Body of pancreas (tissue), 4 donors: ENCODE measurements around the gene IL22. TPM values are rescaled to one million over a fixed set of nuclear protein-coding genes. Genes with fewer than 3 reads are reported as not detected.

Source experiments
- ATAC-seq: fragments of 150-250 bp; one replicate; pipeline ENCODE4 v1.9.1; 2016
- DNase-seq, 4 donors: peaks; one replicate each; pipeline ENCODE4 v3.0.0-alpha.2; 2019
- H3K27ac ChIP-seq, 4 donors: fragments of 200-600 bp; sonication (generic); 1 replicate in 3 of 4; 2 replicates in 1 of 4; pipeline versions ENCODE4 v1.5.1 to v1.6.1; 2016 to 2019; ENCODE audit warnings: mild to moderate bottlenecking in 1 of 4, mixed read lengths in 1 of 4, moderate library complexity in 1 of 4
- H3K27me3 ChIP-seq, 2 donors: fragments of 200-600 bp; sonication (generic); one replicate each; pipeline ENCODE4 v1.6.0; 2016; ENCODE audit warnings: mild to moderate bottlenecking in 1 of 2
- H3K36me3 ChIP-seq, 2 donors: fragments of 200-600 bp; sonication (generic); replicated peaks in 1 of 2; 2 replicates each; pipeline ENCODE4 v1.5.1; 2016; ENCODE audit warnings: low read depth in 2 of 2; ENCODE audit not compliant: insufficient read depth in 1 of 2
- H3K4me1 ChIP-seq: fragments of 200-600 bp; sonication (generic); one replicate; pipeline ENCODE4 v1.6.0; 2016
- H3K4me3 ChIP-seq, 2 donors: fragments of 200-600 bp; sonication (generic); 1 replicate in 1 of 2; 2 replicates in 1 of 2; pipeline ENCODE4 v1.5.1; 2016 to 2019
- H3K9me3 ChIP-seq, 3 donors: fragments of 200-600 bp; sonication (generic); 1 replicate in 2 of 3; 2 replicates in 1 of 3; pipeline ENCODE4 v1.5.1; 2016
- POLR2A ChIP-seq, 3 donors: fragments of 450-650 bp; IDR thresholded peaks; one replicate each; pipeline ENCODE4 v1.6.1; 2016; ENCODE audit warnings: antibody characterized with exemption in 3 of 3, mild to moderate bottlenecking in 2 of 3
- WGBS, 2 donors: methylation state at CpG; one replicate each; pipeline ENCODE4 v1.1.5; 2017; 5-methylcytosine and 5-hydroxymethylcytosine counted together
- intact Hi-C: fragments of 100-400 bp; cut with DNase I; formaldehyde crosslinking; loops from one replicate; pipeline ENCODE4 v1.15.1; 2023
- total RNA-seq, 2 donors: library from RNA; depleted of rRNA; stranded (reverse); fragments of >200 nt; gene quantifications; one replicate each; pipeline ENCODE4 v1.1.0, GENCODE V29; 2016
- TF ChIP-seq, protein P1 (sequence below), 7 experiments: fragments of 450-650 bp in 4 of 7; fragments of 200-600 bp in 3 of 7; sonication (generic) in 3 of 7; IDR thresholded peaks; one replicate each; pipeline ENCODE4 v1.5.1; 2016 to 2019; ENCODE audit warnings: antibody characterized with exemption in 7 of 7

IL22 gene
- total RNA-seq, 2 donors from 2014 or later, result not detected

DNA sequence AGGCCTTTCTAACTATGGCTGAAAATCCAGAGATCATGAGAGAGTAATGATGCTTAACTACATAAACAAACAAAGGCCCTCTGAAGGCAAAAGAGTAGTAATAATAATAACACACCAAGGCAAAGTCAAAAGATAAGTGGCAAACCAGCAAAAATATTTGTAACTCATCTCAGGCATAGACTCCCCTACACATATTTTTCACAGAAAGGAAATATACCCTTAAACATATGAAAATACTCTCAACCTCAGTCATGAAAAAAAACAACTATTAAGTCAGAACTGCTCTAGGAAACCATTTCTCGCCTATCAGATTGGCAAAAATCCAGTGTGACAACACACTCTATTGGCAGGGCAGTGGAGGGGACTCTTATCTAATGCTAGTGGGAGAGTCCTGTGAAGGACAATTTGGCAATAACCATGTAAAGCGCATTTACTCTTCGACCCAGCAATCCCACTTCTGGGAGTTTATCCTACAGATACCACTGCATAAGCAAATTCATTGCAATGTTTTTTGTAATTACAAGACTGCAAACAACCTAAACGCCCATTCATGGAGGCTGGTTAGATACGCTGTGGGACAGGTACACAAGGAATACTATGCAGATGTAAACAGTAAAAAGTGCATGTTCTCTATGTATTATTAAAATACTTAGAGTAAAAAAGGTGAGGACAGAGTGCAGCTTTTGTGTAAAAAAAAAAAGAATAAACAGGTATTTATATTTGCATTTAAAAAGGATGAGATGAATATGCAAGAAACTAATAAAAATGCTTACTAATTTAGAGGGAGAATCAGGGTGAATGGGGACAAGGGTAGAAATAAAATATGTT, 26.0 kb upstream of the IL22 start:
- Histone ChIP-seq H3K4me1 (no peaks in the 10 kb centered on the region), H3K4me3 (no peak overlapping the region), H3K27ac (no peak overlapping the region), H3K27me3 (no peaks in the 10 kb centered on the region), H3K36me3 (no peaks in the 10 kb centered on the region), H3K9me3 (no peaks in the 10 kb centered on the region)
- ATAC-seq (peak; percentile 30), DNase-seq (peak in 1 of 4 donors; percentile 21)
- no peak for TF ChIP-seq POLR2A (IDR thresholded peaks at IDR 0.05)
- TF ChIP-seq, protein P1, sequence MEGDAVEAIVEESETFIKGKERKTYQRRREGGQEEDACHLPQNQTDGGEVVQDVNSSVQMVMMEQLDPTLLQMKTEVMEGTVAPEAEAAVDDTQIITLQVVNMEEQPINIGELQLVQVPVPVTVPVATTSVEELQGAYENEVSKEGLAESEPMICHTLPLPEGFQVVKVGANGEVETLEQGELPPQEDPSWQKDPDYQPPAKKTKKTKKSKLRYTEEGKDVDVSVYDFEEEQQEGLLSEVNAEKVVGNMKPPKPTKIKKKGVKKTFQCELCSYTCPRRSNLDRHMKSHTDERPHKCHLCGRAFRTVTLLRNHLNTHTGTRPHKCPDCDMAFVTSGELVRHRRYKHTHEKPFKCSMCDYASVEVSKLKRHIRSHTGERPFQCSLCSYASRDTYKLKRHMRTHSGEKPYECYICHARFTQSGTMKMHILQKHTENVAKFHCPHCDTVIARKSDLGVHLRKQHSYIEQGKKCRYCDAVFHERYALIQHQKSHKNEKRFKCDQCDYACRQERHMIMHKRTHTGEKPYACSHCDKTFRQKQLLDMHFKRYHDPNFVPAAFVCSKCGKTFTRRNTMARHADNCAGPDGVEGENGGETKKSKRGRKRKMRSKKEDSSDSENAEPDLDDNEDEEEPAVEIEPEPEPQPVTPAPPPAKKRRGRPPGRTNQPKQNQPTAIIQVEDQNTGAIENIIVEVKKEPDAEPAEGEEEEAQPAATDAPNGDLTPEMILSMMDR (IDR thresholded peaks at IDR 0.05), result no peak
- intact Hi-C loops, result no loop called here
- 32 to 37% methylated on average over 5 of the region's 5 CpGs for WGBS, 2 donors

DNA sequence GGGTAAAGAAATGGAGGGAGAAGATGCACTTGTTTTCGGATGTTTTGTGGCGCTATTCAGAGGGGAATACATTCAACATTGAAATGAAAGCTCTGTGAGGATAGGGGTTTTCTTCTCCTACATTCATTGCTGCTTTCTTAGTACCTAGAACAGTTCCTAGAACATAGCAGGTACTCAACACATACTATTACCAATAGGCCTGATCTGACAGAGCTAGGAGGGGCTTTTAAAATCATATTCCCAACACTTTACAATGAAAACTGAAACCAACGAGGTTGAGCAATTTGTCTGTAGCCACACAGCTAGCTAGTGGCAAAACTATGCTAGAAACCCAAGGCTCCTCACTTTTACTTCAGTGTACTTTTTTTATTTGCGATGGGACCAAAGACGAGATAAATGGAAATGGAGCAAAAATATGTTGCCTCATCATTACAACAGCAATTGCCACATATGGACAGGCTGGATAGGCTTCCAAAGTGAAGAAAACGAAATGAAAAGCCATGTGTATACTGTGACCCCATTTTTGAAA, 23.1 kb upstream of the IL22 start:
- DNase-seq, result no peak
- WGBS, 2 donors, result 84 to 90% methylated on average over 6 of the region's 6 CpGs
- no peaks in the 10 kb centered on the region for H3K9me3 ChIP-seq
- no peaks in the 10 kb centered on the region for H3K36me3 ChIP-seq
- no peak for TF ChIP-seq POLR2A (IDR thresholded peaks at IDR 0.05)
- TF ChIP-seq, protein P1 (IDR thresholded peaks at IDR 0.05), result no peak
- H3K27ac ChIP-seq, result no peak overlapping the region
- no peaks in the 10 kb centered on the region for H3K4me1 ChIP-seq
- H3K27me3 ChIP-seq, result no peaks in the 10 kb centered on the region
- intact Hi-C loops, result no loop called here
- H3K4me3 ChIP-seq, result no peak overlapping the region
- no peak for ATAC-seq

DNA sequence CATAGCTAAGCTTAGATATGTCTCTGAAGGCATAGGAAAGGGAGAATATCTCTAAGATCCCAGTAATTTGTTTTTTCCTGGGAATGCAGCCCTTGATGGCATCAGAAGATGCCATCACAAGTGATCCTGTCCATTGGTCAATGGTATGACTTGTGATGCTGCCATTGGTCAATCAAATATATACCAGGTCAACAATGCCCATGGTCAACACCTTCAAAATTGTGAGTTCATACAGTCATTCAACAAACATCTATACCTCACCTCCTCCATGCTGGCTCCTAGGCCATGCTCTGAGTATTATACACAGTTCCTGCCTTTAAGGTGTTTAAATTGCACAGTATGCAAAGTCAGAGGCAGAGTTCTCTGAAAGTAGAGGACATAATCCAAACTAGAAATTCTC, 19.3 kb upstream of the IL22 start:
- Histone ChIP-seq H3K27me3 (no peaks in the 10 kb centered on the region), H3K4me3 (no peak overlapping the region), H3K9me3 (no peaks in the 10 kb centered on the region), H3K27ac (no peak overlapping the region), H3K4me1 (no peaks in the 10 kb centered on the region), H3K36me3 (no peaks in the 10 kb centered on the region)
- intact Hi-C loops, result no loop called here
- no peak for ATAC-seq
- TF ChIP-seq, protein P1 (IDR thresholded peaks at IDR 0.05), result no peak
- TF ChIP-seq POLR2A (IDR thresholded peaks at IDR 0.05), result no peak
- no peak for DNase-seq

DNA sequence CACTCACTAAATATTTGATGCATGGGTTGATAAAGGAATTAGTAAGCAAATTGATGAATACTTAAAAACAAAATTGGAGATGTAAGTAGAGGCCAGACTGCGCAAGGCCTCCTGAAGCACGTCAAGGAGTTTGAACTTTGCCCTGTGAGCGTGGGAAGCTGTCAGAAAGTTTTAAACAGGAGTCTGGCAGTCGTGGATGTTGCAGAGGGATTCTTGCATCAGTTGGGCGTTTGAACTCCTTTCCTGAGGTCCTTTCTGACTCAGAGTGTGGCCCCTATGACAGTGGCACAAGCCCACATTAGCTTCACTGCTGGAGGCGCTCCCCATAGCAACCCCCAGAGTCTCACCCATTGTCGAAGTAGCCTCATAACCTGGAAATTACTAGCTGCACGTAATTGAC, 17.9 kb upstream of the IL22 start:
- TF ChIP-seq POLR2A (IDR thresholded peaks at IDR 0.05), result no peak
- TF ChIP-seq, protein P1 (IDR thresholded peaks at IDR 0.05), result no peak
- no peaks in the 10 kb centered on the region for H3K9me3 ChIP-seq
- H3K27ac ChIP-seq, result no peak overlapping the region
- no peak for DNase-seq
- H3K4me3 ChIP-seq, result no peak overlapping the region
- H3K36me3 ChIP-seq, result no peaks in the 10 kb centered on the region
- no peak for ATAC-seq
- intact Hi-C loops, result no loop called here
- 46 to 48% methylated on average over 8 of the region's 8 CpGs for WGBS, 2 donors
- no peaks in the 10 kb centered on the region for H3K27me3 ChIP-seq
- no peaks in the 10 kb centered on the region for H3K4me1 ChIP-seq

DNA sequence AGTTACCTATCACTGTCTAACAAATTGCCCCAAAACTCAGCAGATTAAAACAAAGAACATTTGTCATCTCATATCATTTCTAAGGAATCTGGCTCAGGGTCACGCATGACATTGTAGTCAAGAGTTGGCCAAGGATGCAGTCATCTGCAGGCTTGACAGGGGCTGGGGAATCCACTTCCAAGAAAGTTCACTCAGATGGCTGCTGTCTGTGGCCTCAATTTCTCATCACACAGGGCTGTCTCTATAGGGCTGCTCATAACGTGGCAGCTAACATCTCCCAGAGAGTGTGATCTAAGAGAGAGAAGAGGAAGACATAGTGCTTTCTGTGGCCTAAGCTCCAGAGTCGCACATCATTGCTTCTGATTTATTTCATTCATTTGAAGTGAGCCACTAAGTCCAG, 17.0 kb upstream of the IL22 start:
- Histone ChIP-seq H3K27ac (no peak overlapping the region), H3K36me3 (no peaks in the 10 kb centered on the region), H3K4me1 (no peaks in the 10 kb centered on the region), H3K27me3 (no peaks in the 10 kb centered on the region), H3K9me3 (no peaks in the 10 kb centered on the region), H3K4me3 (no peak overlapping the region)
- intact Hi-C loops, result no loop called here
- TF ChIP-seq POLR2A (IDR thresholded peaks at IDR 0.05), result no peak
- TF ChIP-seq, protein P1 (IDR thresholded peaks at IDR 0.05), result no peak
- DNase-seq (no peak), ATAC-seq (no peak)
- 85 to 90% methylated on average over 3 of the region's 3 CpGs for WGBS, 2 donors
